COLO829 (cell line): ENCODE data around the gene RADIL.

Experiments used
- DNase-seq: peaks from one replicate; pipeline ENCODE4 v3.0.0; 2012; ENCODE audit warnings: low spot score

The RADIL gene

DNA sequence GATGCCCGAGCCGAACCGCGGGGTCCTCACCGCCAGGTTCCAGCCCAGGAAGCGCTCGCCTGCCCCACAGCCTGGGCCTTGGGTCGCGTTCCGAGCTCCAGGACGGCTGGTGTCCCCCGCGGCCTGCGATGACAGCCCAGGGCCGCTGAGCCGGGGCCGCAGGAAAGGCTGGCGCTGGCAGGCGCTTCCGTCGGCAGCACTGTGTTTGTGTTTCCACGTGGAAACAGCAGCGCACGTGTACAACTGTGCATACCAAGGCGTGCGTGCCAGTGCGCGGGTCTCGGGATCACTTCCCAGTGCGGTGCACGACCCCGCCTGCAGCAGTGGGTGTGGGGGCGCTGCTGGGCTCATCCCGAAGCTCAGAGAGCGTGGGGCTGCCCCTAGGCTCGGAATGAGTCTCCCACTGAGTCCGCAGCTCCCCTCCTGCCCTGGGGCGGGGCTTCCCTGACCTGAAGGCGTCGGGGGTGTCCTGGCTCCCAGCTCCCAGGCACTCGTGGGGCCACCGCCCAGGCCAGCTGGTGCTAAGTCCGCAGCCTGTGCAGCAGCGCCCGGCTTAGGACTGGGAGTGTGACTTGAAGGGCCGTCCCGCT, 90.9 kb downstream of the RADIL start:
- DNase-seq = no peak

GRCh38 chr7:4791738-4792536, 91.6 kb downstream of the RADIL start:
- peak; percentile 44 for DNase-seq

GRCh38 chr7:4791101-4791737, 92.3 kb downstream of the RADIL start:
- DNase-seq = no peak

DNA sequence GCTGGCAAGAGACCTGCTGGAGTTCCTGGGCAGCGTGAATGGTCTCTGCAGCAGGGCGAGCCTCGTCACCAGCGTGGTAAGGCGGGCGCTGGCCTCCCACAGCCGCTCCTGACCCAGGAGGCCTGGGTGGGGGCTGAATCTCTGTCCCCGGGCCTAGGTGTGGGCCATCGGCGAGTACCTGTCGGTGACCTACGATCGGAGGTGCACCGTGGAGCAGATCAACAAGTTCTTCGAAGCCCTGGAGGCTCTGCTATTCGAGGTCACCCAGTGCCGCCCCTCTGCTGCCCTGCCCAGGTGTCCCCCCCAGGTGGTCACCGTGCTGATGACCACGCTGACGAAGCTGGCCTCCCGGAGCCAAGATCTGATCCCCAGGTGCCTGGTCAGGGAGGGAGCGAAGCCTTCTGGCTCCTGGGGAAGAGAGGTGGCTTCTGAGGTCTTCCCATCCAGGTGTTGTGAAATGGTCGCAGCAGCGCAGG, 93.0 kb downstream of the RADIL start:
- DNase-seq = no peak

DNA sequence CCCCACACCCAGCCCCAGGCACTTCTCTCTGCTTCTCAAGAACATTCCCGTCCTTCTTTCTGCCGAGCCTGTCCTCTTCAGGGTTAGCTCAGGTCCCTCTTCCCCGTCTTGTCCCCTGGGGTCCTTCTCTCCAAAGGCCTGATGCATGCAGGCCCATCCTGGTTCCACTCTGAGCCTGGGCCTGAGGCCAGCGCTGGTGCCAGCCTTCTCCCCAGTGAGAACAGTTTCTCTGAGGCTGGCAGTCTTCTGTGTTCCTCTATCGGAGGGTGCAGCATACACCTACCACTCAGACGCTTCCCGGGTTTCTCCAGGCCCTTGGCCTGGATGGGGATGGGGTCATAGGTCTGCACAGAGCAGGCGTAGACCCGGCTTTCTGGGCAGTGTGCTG, 93.4 kb downstream of the RADIL start:
- DNase-seq = no peak

GRCh38 chr7:4789194-4790077, 94.1 kb downstream of the RADIL start:
- DNase-seq = no peak

DNA sequence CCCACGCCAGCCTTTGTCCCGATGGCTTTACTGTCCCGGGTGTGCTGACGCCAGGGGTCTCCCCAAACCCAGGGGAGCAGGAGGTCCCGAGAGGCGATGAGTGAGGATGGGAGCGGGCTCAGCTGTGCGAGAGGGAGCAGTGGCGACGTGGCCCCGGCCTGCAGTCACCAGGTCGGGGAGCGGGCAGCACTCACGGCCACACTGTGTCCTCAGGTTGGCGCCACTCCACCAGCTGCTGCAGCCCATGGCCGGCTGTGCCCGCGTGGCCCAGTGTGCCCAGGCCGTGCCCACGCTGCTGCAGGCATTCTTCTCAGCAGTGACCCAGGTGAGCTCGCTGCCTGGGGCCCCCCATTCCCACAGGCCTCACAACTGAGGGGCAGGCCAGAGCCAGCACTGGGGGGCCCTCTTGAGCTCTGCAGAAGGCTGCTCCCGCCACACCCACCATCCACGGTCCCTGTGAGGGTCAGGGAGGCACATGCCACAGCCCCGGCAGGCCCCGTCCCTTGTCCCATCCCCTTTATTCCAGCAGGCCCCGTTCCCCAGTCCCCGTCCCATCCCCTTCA, 94.8 kb downstream of the RADIL start:
- DNase-seq = no peak

DNA sequence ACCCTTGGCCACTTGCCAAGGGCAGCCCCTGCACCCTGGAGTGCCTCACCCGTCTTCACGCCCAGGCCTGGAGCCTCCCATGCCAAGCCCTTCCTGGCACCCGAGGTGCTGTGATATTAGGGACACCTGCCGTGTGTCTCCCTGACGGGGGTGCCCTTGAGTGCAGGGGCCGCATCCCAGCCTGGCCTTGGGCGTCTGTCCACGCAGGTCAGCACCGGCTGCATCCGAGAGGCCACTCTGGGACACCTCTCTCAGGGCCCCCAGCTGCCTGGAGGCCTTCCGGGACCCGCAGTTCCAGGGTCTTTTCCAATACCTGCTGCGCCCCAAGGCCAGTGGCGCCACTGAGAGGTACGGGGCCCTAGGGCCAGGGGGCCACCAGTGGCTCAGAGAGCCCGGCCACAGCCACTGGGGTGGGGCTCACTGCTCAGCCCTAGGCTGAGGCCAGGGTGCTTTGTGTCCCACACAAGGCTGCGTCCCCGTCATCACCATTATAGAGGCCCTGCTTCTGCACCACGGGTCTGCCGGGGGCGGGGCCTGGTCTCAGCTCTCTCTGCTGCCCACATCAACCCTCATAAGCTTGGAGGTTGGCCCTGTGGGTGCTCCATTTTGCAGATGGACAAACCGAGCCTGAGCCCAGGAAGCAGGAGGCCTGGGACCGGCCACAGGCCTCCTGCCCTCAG, 95.4 kb downstream of the RADIL start:
- no peak for DNase-seq

DNA sequence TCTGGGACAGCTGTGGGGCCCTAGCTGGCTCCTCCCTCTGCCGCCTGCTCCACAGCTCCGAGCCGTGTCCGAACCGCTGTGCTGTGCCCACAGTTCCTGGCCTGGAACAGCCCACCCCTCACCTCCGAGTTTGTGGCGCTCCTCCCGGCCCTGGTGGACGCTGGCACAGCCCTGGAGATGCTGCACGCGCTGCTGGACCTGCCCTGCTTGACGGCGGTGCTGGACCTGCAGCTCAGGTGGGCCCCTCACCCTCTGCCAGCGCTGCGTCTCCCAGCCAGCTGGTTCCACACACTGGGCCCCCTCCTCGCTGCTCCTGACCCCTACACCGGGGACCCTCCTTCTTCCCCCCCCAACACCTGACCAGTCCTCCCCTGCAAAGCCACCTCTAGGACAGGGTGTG, 96.0 kb downstream of the RADIL start:
- no peak for DNase-seq

DNA sequence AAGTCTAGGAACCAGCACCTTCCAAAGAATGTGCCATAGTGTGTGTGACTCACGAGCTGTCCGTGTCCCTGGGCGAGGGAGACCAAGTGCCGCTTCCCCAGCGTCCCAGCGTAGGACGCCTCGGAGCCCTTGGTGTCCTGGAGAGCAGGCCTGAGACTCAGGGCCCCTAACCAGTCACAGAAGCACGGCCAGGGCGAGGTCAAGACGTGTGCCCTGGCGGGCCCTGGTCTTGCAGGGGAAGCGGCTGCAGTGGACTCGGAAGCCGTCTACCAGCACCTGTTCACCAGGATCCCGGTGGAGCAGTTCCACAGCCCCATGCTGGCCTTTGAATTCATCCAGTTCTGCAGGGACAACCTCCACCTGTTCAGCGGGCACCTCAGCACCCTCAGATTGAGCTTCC, 97.5 kb downstream of the RADIL start:
- no peak for DNase-seq

GRCh38 chr7:4785371-4785770, 98.1 kb downstream of the RADIL start:
- no peak for DNase-seq

GRCh38 chr7:4784799-4785198, 98.7 kb downstream of the RADIL start:
- DNase-seq = no peak

GRCh38 chr7:4783762-4784351, 99.7 kb downstream of the RADIL start:
- DNase-seq = no peak

DNA sequence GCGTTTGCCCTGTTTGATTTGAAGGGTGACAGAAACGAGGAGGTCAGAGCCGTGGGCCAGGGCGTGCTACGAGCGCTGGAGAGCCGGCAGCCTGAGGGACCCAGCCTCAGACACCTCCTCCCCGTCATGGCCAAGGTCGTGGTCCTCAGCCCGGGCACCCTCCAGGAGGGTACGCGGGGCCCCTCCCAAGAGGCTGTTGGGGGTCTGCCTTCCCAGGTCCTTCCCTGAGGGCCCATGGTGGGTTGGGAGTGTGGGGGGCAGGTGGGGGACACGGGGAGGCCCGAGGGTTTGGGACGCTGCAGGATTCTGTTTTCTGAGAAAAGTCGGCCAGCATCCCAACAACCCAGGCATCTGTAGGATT, 100.2 kb downstream of the RADIL start:
- DNase-seq = no peak

GRCh38 chr7:4782333-4783291, 100.9 kb downstream of the RADIL start:
- no peak for DNase-seq

- no peak for DNase-seq
Measured at GRCh38 chr7:4781366-4782069, 102.0 kb downstream of the RADIL start.

DNA sequence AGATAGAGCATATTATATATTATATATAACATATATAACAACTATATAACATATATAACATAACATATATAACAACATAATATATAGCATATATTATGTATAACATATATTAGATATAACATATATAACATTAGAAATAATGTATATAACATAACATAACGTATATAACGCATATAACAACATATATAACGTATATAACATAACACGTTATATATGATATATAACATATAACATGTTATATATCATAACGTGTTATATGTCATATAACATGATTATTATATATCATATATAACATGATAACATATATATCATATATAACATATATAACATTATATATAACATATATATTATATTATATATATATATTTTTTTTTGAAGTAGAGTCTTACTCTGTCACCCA, 104.4 kb downstream of the RADIL start:
- no peak for DNase-seq

DNA sequence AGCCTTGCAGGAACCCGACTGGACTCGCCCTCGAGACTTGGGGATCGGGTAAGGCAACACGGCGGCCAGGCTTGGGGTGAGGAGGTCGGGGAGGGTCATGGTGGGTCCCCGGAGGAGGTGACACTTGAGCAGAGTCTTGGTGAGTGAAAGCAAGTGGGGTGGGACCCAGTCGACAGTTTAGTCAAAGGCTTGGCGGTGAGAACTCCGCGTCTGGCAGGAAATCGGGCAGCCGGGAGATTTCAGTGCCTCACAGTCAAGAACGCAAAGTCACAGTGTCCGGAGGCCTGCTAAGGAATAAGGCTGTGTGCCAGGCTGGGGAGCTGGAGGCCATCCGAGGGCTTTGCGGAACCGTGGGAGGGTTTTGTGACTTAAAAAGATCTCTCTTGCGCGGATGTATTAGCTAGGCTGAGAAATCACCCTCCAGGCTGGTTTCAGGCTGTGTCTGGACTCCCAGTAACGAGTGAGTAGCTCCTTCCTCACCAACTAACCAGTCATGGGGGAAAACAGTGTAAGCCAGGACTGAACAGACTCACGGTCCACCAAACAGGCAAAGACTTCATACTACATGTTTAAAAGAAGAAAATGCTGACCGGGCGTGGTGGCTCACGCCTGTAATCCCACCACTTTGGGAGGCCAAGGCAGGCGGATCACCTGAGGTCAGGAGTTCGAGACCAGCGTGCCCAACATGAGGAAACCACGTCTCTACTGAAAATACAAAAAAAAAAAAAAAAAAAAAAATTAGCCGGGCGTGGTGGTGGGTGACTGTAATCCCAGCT, 107.5 kb downstream of the RADIL start:
- DNase-seq = peak; percentile 43
